ENCODE measurements around the gene FAM110D.

FAM110D gene

DNA sequence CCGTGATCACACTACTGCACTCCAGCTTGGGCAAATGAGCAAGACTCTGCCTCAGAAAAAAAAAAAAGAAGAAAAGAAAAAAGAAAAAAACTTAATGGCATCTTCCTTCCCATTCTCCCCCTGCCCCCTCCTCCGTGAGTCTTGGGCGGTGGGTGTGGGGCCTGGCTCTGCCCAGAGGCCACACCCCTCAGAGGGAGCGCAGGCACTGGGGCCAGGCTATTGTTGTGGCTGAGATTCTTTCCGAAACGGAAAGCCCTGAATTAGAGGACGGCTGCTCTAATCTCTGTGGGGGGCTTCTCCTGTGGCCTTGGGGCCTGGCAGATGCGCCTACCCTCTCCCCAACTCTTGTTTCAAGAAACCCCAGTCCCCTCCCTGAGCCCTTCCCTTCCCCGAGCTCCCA, 4.1 kb upstream of the FAM110D start:
- no peak overlapping the region for H3K27ac ChIP-seq (ENCODE audit: insufficient read depth, low read depth, low read length, poor library complexity, severe bottlenecking)
- H3K4me1 ChIP-seq (ENCODE audit: control insufficient read depth, insufficient read depth, low read length): peaks cover 42% of the 10 kb centered on the region
- WGBS, 2 experiments: 3 to 5% methylated on average over 9 of the region's 9 CpGs
- H3K27me3 ChIP-seq (ENCODE audit: control insufficient read depth, insufficient read depth, low read length, poor library complexity, severe bottlenecking): peaks cover 61% of the 10 kb centered on the region
- H3K36me3 ChIP-seq (ENCODE audit: control insufficient read depth, insufficient read depth, low read length): no peaks in the 10 kb centered on the region
- no peak overlapping the region for H3K4me3 ChIP-seq (ENCODE audit: insufficient read depth, low read depth, low read length)
- no peaks in the 10 kb centered on the region for H3K9me3 ChIP-seq (ENCODE audit: control insufficient read depth, low read length)

- Histone ChIP-seq H3K4me3 (ENCODE audit: insufficient read depth, low read depth, low read length) (peak overlapping the region; percentile 12), H3K4me1 (ENCODE audit: control insufficient read depth, insufficient read depth, low read length) (peaks cover 43% of the 10 kb centered on the region), H3K36me3 (ENCODE audit: control insufficient read depth, insufficient read depth, low read length) (no peaks in the 10 kb centered on the region), H3K27ac (ENCODE audit: insufficient read depth, low read depth, low read length, poor library complexity, severe bottlenecking) (no peak overlapping the region), H3K9me3 (ENCODE audit: control insufficient read depth, low read length) (no peaks in the 10 kb centered on the region), H3K27me3 (ENCODE audit: control insufficient read depth, insufficient read depth, low read length, poor library complexity, severe bottlenecking) (peaks cover 61% of the 10 kb centered on the region)
- WGBS, 2 experiments: 8 to 12% methylated on average over 21 of the region's 21 CpGs
Measured at GRCh38 chr1:26155370-26156284, 3.3 kb upstream of the FAM110D start.

GRCh38 chr1:26156285-26157038, 2.4 kb upstream of the FAM110D start:
- H3K36me3 ChIP-seq (ENCODE audit: control insufficient read depth, insufficient read depth, low read length): no peaks in the 10 kb centered on the region
- H3K9me3 ChIP-seq (ENCODE audit: control insufficient read depth, low read length): no peaks in the 10 kb centered on the region
- peaks cover 68% of the 10 kb centered on the region for H3K27me3 ChIP-seq (ENCODE audit: control insufficient read depth, insufficient read depth, low read length, poor library complexity, severe bottlenecking)
- 6 to 7% methylated on average over 12 of the region's 12 CpGs for WGBS, 2 experiments
- no peak overlapping the region for H3K4me3 ChIP-seq (ENCODE audit: insufficient read depth, low read depth, low read length)
- no peak overlapping the region for H3K27ac ChIP-seq (ENCODE audit: insufficient read depth, low read depth, low read length, poor library complexity, severe bottlenecking)
- peaks cover 51% of the 10 kb centered on the region for H3K4me1 ChIP-seq (ENCODE audit: control insufficient read depth, insufficient read depth, low read length)

DNA sequence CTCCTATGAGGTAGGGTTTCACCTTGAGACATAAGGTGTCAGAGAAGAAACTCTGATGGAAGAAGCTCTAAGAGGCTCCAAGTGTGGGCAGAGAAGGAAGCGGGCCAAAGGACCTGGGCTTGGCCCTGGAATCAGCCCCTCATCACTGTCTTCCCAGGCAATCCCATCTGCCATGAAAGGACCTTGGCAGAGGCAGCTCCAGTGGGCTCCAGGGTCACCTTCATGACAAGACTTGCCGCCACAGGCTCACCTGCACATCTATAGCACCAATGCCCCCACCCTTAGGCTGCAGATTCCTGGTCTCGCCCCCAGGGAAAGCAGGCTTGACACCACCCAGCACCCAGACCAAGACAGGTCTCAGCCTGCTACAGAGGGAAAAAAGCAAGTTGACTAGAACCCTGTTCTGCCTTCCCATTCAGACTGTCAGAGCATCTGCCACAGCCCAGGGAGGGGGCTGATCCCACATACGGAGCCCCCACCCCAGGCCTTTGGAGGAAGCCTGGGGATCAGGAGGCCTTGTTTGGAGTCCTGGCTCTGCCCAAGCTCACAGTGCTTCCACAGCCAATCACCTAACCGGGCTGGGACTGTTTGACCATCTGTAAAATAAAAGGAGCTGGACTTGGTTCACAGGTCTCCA, 490 bp upstream of the FAM110D start:
- no peak overlapping the region for H3K4me3 ChIP-seq (ENCODE audit: insufficient read depth, low read depth, low read length)
- no peaks in the 10 kb centered on the region for H3K36me3 ChIP-seq (ENCODE audit: control insufficient read depth, insufficient read depth, low read length)
- H3K27ac ChIP-seq (ENCODE audit: insufficient read depth, low read depth, low read length, poor library complexity, severe bottlenecking): no peak overlapping the region
- H3K27me3 ChIP-seq (ENCODE audit: control insufficient read depth, insufficient read depth, low read length, poor library complexity, severe bottlenecking): peaks cover 76% of the 10 kb centered on the region
- 70 to 71% methylated on average over 5 of the region's 5 CpGs for WGBS, 2 experiments
- no peaks in the 10 kb centered on the region for H3K9me3 ChIP-seq (ENCODE audit: control insufficient read depth, low read length)
- H3K4me1 ChIP-seq (ENCODE audit: control insufficient read depth, insufficient read depth, low read length): peaks cover 51% of the 10 kb centered on the region

DNA sequence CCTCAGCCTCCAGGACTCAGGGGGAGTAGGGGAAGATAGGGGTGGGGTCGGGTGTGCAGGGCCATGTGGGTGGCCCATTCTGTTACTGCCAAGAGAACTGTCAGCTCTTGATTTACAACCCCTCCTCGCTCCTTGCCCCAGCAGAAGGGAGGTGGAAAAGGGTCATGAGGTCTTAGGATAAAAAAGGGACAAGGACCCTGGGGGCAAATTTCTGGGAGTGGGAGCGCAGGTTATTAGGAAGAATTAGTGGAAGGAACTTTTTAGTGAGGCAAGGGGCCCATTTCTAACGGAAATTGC, 812 bp downstream of the FAM110D start:
- no peak overlapping the region for H3K4me3 ChIP-seq (ENCODE audit: insufficient read depth, low read depth, low read length)
- WGBS, 2 experiments: 65 to 66% methylated on average over 4 of the region's 4 CpGs
- H3K9me3 ChIP-seq (ENCODE audit: control insufficient read depth, low read length): no peaks in the 10 kb centered on the region
- peaks cover 85% of the 10 kb centered on the region for H3K27me3 ChIP-seq (ENCODE audit: control insufficient read depth, insufficient read depth, low read length, poor library complexity, severe bottlenecking)
- H3K4me1 ChIP-seq (ENCODE audit: control insufficient read depth, insufficient read depth, low read length): peaks cover 53% of the 10 kb centered on the region
- H3K36me3 ChIP-seq (ENCODE audit: control insufficient read depth, insufficient read depth, low read length): no peaks in the 10 kb centered on the region
- H3K27ac ChIP-seq (ENCODE audit: insufficient read depth, low read depth, low read length, poor library complexity, severe bottlenecking): no peak overlapping the region

- WGBS, 2 experiments: 27 to 29% methylated on average over 18 of the region's 18 CpGs
- Histone ChIP-seq H3K27me3 (ENCODE audit: control insufficient read depth, insufficient read depth, low read length, poor library complexity, severe bottlenecking) (peaks cover 88% of the 10 kb centered on the region), H3K36me3 (ENCODE audit: control insufficient read depth, insufficient read depth, low read length) (no peaks in the 10 kb centered on the region), H3K9me3 (ENCODE audit: control insufficient read depth, low read length) (no peaks in the 10 kb centered on the region), H3K27ac (ENCODE audit: insufficient read depth, low read depth, low read length, poor library complexity, severe bottlenecking) (no peak overlapping the region), H3K4me1 (ENCODE audit: control insufficient read depth, insufficient read depth, low read length) (peaks cover 56% of the 10 kb centered on the region), H3K4me3 (ENCODE audit: insufficient read depth, low read depth, low read length) (peak overlapping the region; percentile 44)
Measured at GRCh38 chr1:26160527-26161414, 1.9 kb downstream of the FAM110D start.

GRCh38 chr1:26161415-26162219, 2.7 kb downstream of the FAM110D start:
- WGBS, 2 experiments: 1% methylated on average over 98 of the region's 98 CpGs
- H3K27me3 ChIP-seq (ENCODE audit: control insufficient read depth, insufficient read depth, low read length, poor library complexity, severe bottlenecking): peaks cover 85% of the 10 kb centered on the region
- H3K4me3 ChIP-seq (ENCODE audit: insufficient read depth, low read depth, low read length): peak overlapping the region; percentile 44
- H3K27ac ChIP-seq (ENCODE audit: insufficient read depth, low read depth, low read length, poor library complexity, severe bottlenecking): no peak overlapping the region
- no peaks in the 10 kb centered on the region for H3K9me3 ChIP-seq (ENCODE audit: control insufficient read depth, low read length)
- H3K36me3 ChIP-seq (ENCODE audit: control insufficient read depth, insufficient read depth, low read length): no peaks in the 10 kb centered on the region
- peaks cover 50% of the 10 kb centered on the region for H3K4me1 ChIP-seq (ENCODE audit: control insufficient read depth, insufficient read depth, low read length)

DNA sequence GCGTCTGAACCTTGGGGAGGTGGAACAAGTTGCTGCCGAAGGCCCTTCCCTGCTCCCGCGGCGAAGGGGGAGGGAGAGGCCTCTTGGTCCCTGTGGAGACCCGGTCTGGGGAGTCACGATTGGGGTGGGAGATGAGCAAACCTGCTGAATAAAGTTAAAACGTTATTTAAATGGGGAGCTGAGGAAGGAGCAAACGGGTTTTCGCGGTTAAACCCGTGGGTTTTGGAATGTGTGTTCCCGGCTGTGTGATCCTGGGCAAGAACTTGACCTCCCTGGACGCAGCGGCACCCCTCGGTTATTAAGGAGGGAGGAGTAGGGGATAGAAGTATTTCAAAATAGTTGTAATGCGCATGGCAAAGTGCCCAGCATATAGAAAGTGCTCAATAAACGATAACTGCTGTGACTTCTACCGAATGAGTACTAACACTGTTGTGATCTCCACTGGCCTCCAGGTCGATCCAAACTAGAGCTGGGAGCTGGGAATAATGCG, 3.4 kb downstream of the FAM110D start:
- Histone ChIP-seq H3K27ac (ENCODE audit: insufficient read depth, low read depth, low read length, poor library complexity, severe bottlenecking) (no peak overlapping the region), H3K36me3 (ENCODE audit: control insufficient read depth, insufficient read depth, low read length) (no peaks in the 10 kb centered on the region), H3K4me1 (ENCODE audit: control insufficient read depth, insufficient read depth, low read length) (peaks cover 44% of the 10 kb centered on the region), H3K27me3 (ENCODE audit: control insufficient read depth, insufficient read depth, low read length, poor library complexity, severe bottlenecking) (peaks cover 79% of the 10 kb centered on the region), H3K9me3 (ENCODE audit: control insufficient read depth, low read length) (no peaks in the 10 kb centered on the region), H3K4me3 (ENCODE audit: insufficient read depth, low read depth, low read length) (peak overlapping the region; percentile 44)
- WGBS, 2 experiments: 29 to 33% methylated on average over 21 of the region's 21 CpGs

DNA sequence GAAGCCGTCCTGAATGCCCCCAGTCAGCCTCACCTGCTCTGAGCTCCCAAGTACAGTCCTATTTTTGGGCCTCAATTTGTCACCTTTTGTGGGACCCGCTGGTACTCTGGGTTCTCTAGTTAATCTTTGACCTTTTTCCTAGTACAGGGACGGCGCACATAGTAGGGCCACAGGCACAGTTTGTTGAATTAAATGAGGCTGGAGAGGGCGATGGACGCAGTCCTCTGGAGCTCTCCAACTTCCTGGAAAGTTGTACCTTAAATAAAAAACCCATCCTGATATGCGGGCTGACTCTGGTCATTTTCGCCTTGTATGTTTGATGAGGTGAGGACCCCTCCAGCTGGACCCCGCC, 4.8 kb downstream of the FAM110D start:
- WGBS, 2 experiments: 88 to 89% methylated on average over 9 of the region's 9 CpGs
- Histone ChIP-seq H3K36me3 (ENCODE audit: control insufficient read depth, insufficient read depth, low read length) (no peaks in the 10 kb centered on the region), H3K4me3 (ENCODE audit: insufficient read depth, low read depth, low read length) (peak overlapping the region; percentile 34), H3K27ac (ENCODE audit: insufficient read depth, low read depth, low read length, poor library complexity, severe bottlenecking) (no peak overlapping the region), H3K9me3 (ENCODE audit: control insufficient read depth, low read length) (no peaks in the 10 kb centered on the region), H3K4me1 (ENCODE audit: control insufficient read depth, insufficient read depth, low read length) (peaks cover 43% of the 10 kb centered on the region), H3K27me3 (ENCODE audit: control insufficient read depth, insufficient read depth, low read length, poor library complexity, severe bottlenecking) (peaks cover 67% of the 10 kb centered on the region)
